Measurements from ENCODE around the gene GLB1L. TPM values are rescaled to one million over a fixed set of nuclear protein-coding genes. Genes with fewer than 3 reads are reported as not detected.

The GLB1L gene
- total RNA-seq, 3 donors from 2014 or later: 10.2 to 15.7 (median 11.8) TPM

- DNase-seq (ENCODE audit: low spot score in 2 of 2): no peak
These were observed 30.5 kb downstream of the GLB1L start for GRCh38 chr2:219214786-219215185.

GRCh38 chr2:219214141-219214540 lies 31.1 kb downstream of the GLB1L start:
- Histone ChIP-seq H3K9me3 (no peaks in the 10 kb centered on the region), H3K36me3 (no peaks in the 10 kb centered on the region), H3K4me1 (peaks cover 4 to 12% of the 10 kb centered on the region in 2 donors), H3K27ac (no peak overlapping the region), H3K27me3 (no peaks in the 10 kb centered on the region), H3K4me3 (no peak overlapping the region)
- no peak for DNase-seq (ENCODE audit: low spot score in 2 of 2)
- TF ChIP-seq CTCF (IDR thresholded peaks at IDR 0.05): no peak
- no peak for TF ChIP-seq POLR2A (IDR thresholded peaks at IDR 0.05)
- TF ChIP-seq POLR2AphosphoS5 (IDR thresholded peaks at IDR 0.05): no peak
- intact Hi-C loops (cut with DNase I; ENCODE audit: low total_unique reads): no loop called here

More at GRCh38 chr2:219214786-219215185, 30.5 kb downstream of the GLB1L start:
- Histone ChIP-seq H3K9me3 (no peaks in the 10 kb centered on the region), H3K36me3 (no peaks in the 10 kb centered on the region), H3K27me3 (no peaks in the 10 kb centered on the region), H3K4me3 (no peak overlapping the region), H3K4me1 (peaks cover 9 to 17% of the 10 kb centered on the region in 2 donors), H3K27ac (no peak overlapping the region)
- TF ChIP-seq POLR2AphosphoS5 (IDR thresholded peaks at IDR 0.05): no peak
- intact Hi-C loops (cut with DNase I; ENCODE audit: low total_unique reads): no loop called here

- DNase-seq (ENCODE audit: low spot score in 2 of 2): no peak
- no peak for TF ChIP-seq POLR2AphosphoS5 (IDR thresholded peaks at IDR 0.05)
- TF ChIP-seq POLR2A (IDR thresholded peaks at IDR 0.05): no peak
- no peak for TF ChIP-seq CTCF (IDR thresholded peaks at IDR 0.05)
- peaks cover 4 to 7% of the 10 kb centered on the region in 2 donors for H3K4me1 ChIP-seq
- H3K4me3 ChIP-seq: no peak overlapping the region
- intact Hi-C loops (cut with DNase I; ENCODE audit: low total_unique reads): no loop called here
- H3K27ac ChIP-seq: peak overlapping the region in 1 of 2 donors; percentile 12
- H3K36me3 ChIP-seq: no peaks in the 10 kb centered on the region
- H3K27me3 ChIP-seq: no peaks in the 10 kb centered on the region
- H3K9me3 ChIP-seq: no peaks in the 10 kb centered on the region
These were observed 31.7 kb downstream of the GLB1L start for GRCh38 chr2:219213486-219214071.

GRCh38 chr2:219213026-219213415 lies 32.2 kb downstream of the GLB1L start:
- no peak for DNase-seq (ENCODE audit: low spot score in 2 of 2)
- Histone ChIP-seq H3K27ac (no peak overlapping the region), H3K4me3 (no peak overlapping the region), H3K27me3 (no peaks in the 10 kb centered on the region), H3K4me1 (peaks cover 2 to 10% of the 10 kb centered on the region in 2 donors), H3K36me3 (no peaks in the 10 kb centered on the region), H3K9me3 (no peaks in the 10 kb centered on the region)
- intact Hi-C loops (cut with DNase I; ENCODE audit: low total_unique reads): no loop called here
- TF ChIP-seq POLR2A (IDR thresholded peaks at IDR 0.05) (no peak), POLR2AphosphoS5 (IDR thresholded peaks at IDR 0.05) (no peak), CTCF (IDR thresholded peaks at IDR 0.05) (no peak)

DNA sequence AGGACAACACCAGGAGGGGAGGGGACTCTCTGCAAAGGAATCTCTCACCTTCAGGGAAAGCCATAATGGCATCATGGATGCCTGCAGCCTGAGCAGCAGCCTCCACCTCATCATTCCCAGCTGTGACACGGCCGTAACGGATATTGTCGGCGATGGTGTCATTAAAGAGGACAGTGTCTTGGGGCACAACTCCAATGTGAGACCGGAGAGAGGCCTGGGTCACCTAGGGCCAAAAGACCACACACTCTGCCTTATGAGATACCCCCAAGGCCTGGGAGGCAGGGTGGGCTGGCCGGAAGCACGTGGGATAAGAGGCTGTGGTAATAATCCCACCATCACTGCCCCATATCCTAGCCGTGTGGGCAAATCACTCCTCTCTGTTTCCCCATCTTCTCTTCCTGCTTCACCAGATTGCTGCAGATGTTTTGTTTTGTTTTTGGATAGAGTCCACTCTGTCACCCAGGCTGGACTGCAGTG lies 34.3 kb downstream of the GLB1L start:
- H3K27ac ChIP-seq: no peak overlapping the region
- H3K9me3 ChIP-seq: no peaks in the 10 kb centered on the region
- no peaks in the 10 kb centered on the region for H3K36me3 ChIP-seq
- no peak overlapping the region for H3K4me3 ChIP-seq
- no peak for TF ChIP-seq POLR2A (IDR thresholded peaks at IDR 0.05)
- no peak for TF ChIP-seq CTCF (IDR thresholded peaks at IDR 0.05)
- no peak for TF ChIP-seq POLR2AphosphoS5 (IDR thresholded peaks at IDR 0.05)
- intact Hi-C loops (cut with DNase I; ENCODE audit: low total_unique reads): no loop called here
- peaks cover 5 to 13% of the 10 kb centered on the region in 2 donors for H3K4me1 ChIP-seq
- no peak for DNase-seq (ENCODE audit: low spot score in 2 of 2)
- no peaks in the 10 kb centered on the region for H3K27me3 ChIP-seq
